ENCODE data around the gene ZMAT5. TPM values are rescaled to one million over a fixed set of nuclear protein-coding genes. Genes with fewer than 3 reads are reported as not detected.

Gene ZMAT5
- total and polyA plus RNA-seq, 9 of the 15 experiments (the other 6 are each of a cell fraction or from before 2014, with no cell fraction given) = 2.0 to 25.2 (median 11.9) TPM

DNA sequence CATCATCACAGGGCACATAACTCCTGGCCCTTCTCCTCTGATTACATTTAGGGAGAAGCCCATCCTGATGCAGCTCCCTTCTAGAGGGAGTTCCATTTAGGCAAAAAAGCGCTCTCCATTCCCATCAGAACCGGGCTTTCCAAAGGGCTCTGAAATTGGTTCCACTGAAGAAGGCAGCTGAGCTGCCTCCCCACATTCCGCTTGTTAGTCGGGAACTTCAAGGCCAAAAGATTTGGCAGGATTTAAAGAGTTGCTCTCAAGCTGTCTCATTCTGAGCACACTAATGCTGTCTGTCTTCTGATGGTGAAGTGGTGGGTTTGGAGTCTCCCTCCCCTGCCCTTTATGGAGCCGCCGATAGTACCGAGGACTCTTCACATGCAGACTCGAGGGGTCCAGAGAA is 73.6 kb downstream of the ZMAT5 start:
- H3K36me3 ChIP-seq (ENCODE audit: control insufficient read depth, insufficient read depth, low read length) = peaks cover 27% of the 10 kb centered on the region; the same call in 1 of the 3 replicates
- no peaks in the 10 kb centered on the region for H3K79me2 ChIP-seq (ENCODE audit: control insufficient read depth, insufficient read depth, low read length)
- no TSS peak for BruUV-seq (replicated peaks)
- no peak overlapping the region for H3K27ac ChIP-seq (ENCODE audit: extremely low read depth, low read depth, low read length)
- peaks cover 0 to 18% of the 10 kb centered on the region in 2 experiments; a peak in 2 of 5 replicates for H3K4me1 ChIP-seq (replicated peaks in 1 of 2; ENCODE audit: control insufficient read depth in 2 of 2, insufficient read depth in 2 of 2, low read length in 2 of 2)
- H3K27me3 ChIP-seq (ENCODE audit: control insufficient read depth in 2 of 2, insufficient read depth in 2 of 2, low read length in 2 of 2) = no peaks in the 10 kb centered on the region
- no peak overlapping the region for H3K9ac ChIP-seq (ENCODE audit: insufficient read depth in 1 of 2, low read depth in 2 of 2, low read length in 2 of 2)
- 79% methylated on average over 7 of the region's 8 CpGs for WGBS (ENCODE audit: insufficient coverage, low coverage, missing lambda C conversion rate)
- intact Hi-C loops (cut with micrococcal nuclease) (no loop called here), in situ Hi-C loops (cut with MboI) (loop anchor here (25.0 kb wide), 1 partner anchor 394 kb away; the partner anchor contains the start of gene HORMAD2)
- H2AFZ ChIP-seq (ENCODE audit: low read depth, low read length) = no peak overlapping the region
- no peak for FAIRE-seq
- peaks cover 2% of the 10 kb centered on the region for H3K9me1 ChIP-seq (ENCODE audit: control insufficient read depth, insufficient read depth, low read length)
- H3K4me2 ChIP-seq (ENCODE audit: insufficient read depth, low read length) = no peak overlapping the region
- H3K4me3 ChIP-seq = no peak overlapping the region
- H3K9me3 ChIP-seq (replicated peaks; ENCODE audit: control insufficient read depth, insufficient read depth, low read depth, low read length) = no peaks in the 10 kb centered on the region
- ChIA-PET POLR2A (interaction anchor here (0.6 kb wide), 1 partner anchor 9 kb away, joined by 3 read pairs; no protein-coding TSS in a partner anchor), CTCF (ENCODE audit: low intra/inter-chr PET ratio) (no interaction called here)
- no peak for DNase-seq (ENCODE audit: extremely low read depth in 1 of 4, low spot score in 3 of 4)
- TF ChIP-seq, protein P1, sequence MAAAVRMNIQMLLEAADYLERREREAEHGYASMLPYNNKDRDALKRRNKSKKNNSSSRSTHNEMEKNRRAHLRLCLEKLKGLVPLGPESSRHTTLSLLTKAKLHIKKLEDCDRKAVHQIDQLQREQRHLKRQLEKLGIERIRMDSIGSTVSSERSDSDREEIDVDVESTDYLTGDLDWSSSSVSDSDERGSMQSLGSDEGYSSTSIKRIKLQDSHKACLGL (CRISPR knock-in tag; IDR thresholded peaks at IDR 0.05; ENCODE audit: borderline replicate concordance, poor library complexity, severe bottlenecking) = no peak
- TF ChIP-seq, protein P2, sequence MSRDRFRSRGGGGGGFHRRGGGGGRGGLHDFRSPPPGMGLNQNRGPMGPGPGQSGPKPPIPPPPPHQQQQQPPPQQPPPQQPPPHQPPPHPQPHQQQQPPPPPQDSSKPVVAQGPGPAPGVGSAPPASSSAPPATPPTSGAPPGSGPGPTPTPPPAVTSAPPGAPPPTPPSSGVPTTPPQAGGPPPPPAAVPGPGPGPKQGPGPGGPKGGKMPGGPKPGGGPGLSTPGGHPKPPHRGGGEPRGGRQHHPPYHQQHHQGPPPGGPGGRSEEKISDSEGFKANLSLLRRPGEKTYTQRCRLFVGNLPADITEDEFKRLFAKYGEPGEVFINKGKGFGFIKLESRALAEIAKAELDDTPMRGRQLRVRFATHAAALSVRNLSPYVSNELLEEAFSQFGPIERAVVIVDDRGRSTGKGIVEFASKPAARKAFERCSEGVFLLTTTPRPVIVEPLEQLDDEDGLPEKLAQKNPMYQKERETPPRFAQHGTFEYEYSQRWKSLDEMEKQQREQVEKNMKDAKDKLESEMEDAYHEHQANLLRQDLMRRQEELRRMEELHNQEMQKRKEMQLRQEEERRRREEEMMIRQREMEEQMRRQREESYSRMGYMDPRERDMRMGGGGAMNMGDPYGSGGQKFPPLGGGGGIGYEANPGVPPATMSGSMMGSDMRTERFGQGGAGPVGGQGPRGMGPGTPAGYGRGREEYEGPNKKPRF (IDR thresholded peaks at IDR 0.05; ENCODE audit: low read depth, low read length) = no peak
- TF ChIP-seq RAD51 (IDR thresholded peaks at IDR 0.05; ENCODE audit: borderline replicate concordance, low read depth) = no peak
- no peak for TF ChIP-seq EP400 (IDR thresholded peaks at IDR 0.05)
- no peak for TF ChIP-seq TSC22D4 (tag; IDR thresholded peaks at IDR 0.05)
- TF ChIP-seq NR2C1 (IDR thresholded peaks at IDR 0.05) = no peak
- no peak for TF ChIP-seq NR2C1 (tag; IDR thresholded peaks at IDR 0.05)
- no peak for TF ChIP-seq BACH1 (tag; IDR thresholded peaks at IDR 0.05)
- TF ChIP-seq, protein P3, sequence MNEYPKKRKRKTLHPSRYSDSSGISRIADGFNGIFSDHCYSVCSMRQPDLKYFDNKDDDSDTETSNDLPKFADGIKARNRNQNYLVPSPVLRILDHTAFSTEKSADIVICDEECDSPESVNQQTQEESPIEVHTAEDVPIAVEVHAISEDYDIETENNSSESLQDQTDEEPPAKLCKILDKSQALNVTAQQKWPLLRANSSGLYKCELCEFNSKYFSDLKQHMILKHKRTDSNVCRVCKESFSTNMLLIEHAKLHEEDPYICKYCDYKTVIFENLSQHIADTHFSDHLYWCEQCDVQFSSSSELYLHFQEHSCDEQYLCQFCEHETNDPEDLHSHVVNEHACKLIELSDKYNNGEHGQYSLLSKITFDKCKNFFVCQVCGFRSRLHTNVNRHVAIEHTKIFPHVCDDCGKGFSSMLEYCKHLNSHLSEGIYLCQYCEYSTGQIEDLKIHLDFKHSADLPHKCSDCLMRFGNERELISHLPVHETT (CRISPR knock-in tag; conservative IDR thresholded peaks at IDR 0.05 in 1 of 2, IDR thresholded peaks at IDR 0.05 in 1 of 2) = no peak
- TF ChIP-seq, protein P4, sequence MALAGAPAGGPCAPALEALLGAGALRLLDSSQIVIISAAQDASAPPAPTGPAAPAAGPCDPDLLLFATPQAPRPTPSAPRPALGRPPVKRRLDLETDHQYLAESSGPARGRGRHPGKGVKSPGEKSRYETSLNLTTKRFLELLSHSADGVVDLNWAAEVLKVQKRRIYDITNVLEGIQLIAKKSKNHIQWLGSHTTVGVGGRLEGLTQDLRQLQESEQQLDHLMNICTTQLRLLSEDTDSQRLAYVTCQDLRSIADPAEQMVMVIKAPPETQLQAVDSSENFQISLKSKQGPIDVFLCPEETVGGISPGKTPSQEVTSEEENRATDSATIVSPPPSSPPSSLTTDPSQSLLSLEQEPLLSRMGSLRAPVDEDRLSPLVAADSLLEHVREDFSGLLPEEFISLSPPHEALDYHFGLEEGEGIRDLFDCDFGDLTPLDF (CRISPR knock-in tag; IDR thresholded peaks at IDR 0.05) = no peak
- no peak for TF ChIP-seq ESRRA (IDR thresholded peaks at IDR 0.05; ENCODE audit: borderline replicate concordance, low read depth)
- TF ChIP-seq ZNF253 (CRISPR knock-in tag; conservative IDR thresholded peaks at IDR 0.05) = no peak
- ATAC-seq = no peak
- no peaks in the 10 kb centered on the region for H4K20me1 ChIP-seq (replicated peaks; ENCODE audit: control insufficient read depth, insufficient read depth, low read length)
